Measurements from ENCODE around the gene EPN2.

The EPN2 gene

DNA sequence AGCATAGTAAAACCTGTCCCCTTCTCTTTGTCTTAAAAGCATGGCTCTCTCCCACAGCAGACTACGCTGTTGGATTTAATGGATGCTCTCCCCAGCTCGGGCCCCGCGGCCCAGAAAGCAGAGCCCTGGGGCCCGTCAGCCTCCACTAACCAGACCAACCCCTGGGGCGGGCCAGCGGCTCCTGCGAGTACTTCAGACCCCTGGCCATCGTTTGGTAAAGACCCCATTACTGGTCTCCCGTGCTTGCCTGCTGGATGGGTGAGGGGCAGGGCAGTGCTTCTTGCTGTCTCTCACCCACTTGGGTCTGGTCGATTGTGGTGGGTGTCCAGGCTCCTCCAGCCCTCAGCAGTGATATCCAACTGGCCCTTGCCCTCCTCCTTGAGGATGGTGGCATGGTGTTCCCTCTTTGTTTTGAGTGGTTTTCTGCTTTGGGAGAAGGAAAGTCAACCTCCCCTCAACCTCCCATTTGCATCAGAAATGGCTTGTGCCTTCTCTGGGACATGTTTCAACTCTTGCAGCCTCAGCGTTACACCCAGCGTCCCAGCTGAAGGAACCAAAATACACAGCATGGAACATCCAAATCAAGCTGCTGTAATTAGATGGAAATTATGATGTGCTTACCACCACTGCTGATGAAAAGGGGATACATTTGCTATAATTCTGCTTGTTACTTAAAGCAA is 76.0 kb downstream of the EPN2 start:
- no peak overlapping the region for H3K4me3 ChIP-seq (ENCODE audit: low read length)
- TF ChIP-seq, protein P1, sequence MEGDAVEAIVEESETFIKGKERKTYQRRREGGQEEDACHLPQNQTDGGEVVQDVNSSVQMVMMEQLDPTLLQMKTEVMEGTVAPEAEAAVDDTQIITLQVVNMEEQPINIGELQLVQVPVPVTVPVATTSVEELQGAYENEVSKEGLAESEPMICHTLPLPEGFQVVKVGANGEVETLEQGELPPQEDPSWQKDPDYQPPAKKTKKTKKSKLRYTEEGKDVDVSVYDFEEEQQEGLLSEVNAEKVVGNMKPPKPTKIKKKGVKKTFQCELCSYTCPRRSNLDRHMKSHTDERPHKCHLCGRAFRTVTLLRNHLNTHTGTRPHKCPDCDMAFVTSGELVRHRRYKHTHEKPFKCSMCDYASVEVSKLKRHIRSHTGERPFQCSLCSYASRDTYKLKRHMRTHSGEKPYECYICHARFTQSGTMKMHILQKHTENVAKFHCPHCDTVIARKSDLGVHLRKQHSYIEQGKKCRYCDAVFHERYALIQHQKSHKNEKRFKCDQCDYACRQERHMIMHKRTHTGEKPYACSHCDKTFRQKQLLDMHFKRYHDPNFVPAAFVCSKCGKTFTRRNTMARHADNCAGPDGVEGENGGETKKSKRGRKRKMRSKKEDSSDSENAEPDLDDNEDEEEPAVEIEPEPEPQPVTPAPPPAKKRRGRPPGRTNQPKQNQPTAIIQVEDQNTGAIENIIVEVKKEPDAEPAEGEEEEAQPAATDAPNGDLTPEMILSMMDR (conservative IDR thresholded peaks at IDR 0.05; ENCODE audit: low read depth, low read length): no peak
- no peak for DNase-seq (ENCODE audit: low read depth)

DNA sequence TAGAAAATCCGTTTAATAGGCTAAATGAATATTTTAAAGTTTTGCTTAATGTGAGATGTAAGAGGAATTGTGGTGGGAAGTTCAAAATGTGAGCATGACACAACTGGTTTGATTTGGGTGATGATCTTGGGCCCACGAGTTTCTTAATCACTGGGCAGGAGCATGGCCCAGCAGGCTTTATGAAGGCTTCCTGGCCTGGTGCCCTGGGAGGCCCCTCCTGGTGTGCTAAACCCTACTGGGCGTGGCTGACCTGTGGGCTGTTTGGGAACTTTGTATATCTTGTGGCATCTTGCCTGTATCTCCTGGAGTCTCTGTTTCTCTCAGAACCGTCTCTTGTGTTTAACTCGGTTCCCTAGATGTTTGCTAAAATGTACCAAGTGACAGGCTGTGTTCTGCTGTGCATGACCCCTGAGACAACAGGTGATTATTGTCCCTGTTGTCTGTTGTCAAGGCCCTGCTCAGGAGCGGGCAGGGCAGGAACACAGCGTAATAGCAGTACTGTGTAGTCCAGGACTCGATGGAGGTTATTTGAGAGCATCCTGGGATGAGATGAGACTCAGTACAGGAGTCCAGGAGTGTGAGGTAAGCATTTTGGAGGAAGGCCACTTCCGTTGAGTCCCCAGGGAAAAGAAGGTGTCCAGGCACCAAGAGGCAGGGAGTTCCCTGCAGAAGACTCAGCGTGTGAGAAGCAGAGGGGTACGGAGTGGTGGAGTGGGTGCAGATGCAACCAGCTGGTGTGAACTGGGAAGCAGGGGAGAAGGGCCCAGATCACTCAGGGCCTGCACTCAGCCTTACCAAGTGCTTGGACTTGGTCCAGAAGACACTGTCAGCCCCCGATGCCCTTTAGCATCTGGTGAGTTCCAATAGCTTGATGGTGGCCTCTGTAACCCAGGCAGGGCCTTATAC is 76.8 kb downstream of the EPN2 start:
- H3K4me3 ChIP-seq (ENCODE audit: low read length): no peak overlapping the region
- no peak for DNase-seq (ENCODE audit: low read depth)
- TF ChIP-seq, protein P1 (conservative IDR thresholded peaks at IDR 0.05; ENCODE audit: low read depth, low read length): no peak

DNA sequence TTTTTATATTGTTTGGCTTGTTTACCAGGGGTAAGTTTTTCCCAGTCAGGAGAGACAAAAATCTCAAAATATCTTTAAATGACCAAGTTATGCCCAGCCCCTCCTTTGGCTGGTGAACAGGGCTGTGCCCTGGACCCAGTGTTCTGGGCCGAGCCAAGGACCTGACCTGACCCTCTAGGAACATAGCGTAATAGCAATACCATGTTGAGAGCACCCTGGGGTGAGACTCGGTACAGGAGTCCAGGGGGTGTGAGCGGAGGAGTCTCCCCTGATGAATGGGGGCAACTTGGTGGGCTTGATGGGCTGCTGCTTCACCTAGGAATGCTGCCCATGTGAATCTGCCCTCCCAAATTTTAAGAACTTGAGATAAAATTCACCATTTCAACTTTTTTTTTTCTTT is 77.9 kb downstream of the EPN2 start:
- no peak overlapping the region for H3K4me3 ChIP-seq (ENCODE audit: low read length)
- TF ChIP-seq, protein P1 (conservative IDR thresholded peaks at IDR 0.05; ENCODE audit: low read depth, low read length): no peak
- no peak for DNase-seq (ENCODE audit: low read depth)

DNA sequence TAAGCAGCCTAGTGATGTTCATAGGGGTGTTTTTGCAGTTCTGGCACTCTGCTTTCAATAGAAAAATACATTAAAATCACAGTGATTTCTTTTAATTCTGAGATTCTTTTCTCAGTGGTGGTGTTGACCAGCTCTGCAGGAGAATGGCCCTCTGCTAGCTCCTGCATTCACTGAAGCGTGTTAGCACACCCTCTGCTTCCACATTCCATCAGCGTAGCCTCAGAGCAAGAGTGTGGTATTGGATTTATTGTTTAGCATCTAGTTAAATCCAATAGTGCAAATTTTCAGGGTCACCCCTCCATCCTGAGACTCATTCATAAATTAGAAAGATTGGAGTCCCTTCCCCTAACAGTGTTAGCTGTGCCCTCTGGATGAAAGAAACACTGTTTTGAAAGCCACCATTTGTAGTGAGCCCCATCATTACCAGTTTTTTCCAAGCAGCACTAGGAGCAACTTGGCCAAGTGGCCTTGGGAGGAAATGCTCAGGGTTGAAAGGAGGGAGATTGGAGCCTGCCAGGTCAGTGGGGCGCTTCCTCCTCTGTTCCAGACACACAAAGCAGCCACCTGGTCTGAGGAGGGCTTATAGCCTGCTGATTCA is 79.7 kb downstream of the EPN2 start:
- TF ChIP-seq, protein P1 (conservative IDR thresholded peaks at IDR 0.05; ENCODE audit: low read depth, low read length): no peak
- no peak for DNase-seq (ENCODE audit: low read depth)
- no peak overlapping the region for H3K4me3 ChIP-seq (ENCODE audit: low read length)

DNA sequence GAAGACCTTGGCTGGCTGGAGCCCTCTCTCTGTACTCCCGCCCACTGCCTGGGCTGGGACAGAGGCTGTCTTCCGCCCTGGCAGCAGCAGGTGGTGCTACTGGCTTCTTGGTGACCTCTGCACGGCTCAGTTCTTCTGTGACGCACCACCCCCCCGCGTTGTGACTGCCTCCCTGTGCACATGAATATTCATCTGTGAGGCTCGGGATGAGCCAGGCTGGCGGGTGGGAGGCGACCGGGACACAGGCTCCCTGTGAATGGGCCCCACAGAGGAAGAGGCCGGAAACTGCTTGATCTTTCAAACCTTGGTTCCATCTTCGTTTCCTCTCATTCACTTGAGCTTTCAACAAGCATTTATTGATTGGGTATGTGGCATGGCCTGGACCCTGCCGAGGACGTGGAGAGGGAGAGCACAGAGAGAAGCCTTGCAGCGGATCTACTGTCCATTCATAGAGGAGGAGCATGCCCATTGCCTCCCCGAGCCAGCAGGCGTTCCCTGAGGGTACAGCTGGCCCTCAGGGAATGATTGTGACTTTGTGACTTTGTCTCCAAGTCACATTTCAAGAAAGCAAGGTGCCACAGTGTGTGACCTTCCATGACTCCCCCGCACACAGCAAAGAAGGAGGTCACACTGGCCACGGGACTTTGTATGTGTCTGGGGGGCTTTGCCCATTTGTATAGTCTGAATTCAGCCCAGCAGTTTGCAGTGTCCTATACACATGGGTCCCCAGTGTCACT is 80.4 kb downstream of the EPN2 start:
- TF ChIP-seq, protein P1 (conservative IDR thresholded peaks at IDR 0.05; ENCODE audit: low read depth, low read length): peak; percentile 49
- H3K4me3 ChIP-seq (ENCODE audit: low read length): no peak overlapping the region
- DNase-seq (ENCODE audit: low read depth): peak; percentile 69

DNA sequence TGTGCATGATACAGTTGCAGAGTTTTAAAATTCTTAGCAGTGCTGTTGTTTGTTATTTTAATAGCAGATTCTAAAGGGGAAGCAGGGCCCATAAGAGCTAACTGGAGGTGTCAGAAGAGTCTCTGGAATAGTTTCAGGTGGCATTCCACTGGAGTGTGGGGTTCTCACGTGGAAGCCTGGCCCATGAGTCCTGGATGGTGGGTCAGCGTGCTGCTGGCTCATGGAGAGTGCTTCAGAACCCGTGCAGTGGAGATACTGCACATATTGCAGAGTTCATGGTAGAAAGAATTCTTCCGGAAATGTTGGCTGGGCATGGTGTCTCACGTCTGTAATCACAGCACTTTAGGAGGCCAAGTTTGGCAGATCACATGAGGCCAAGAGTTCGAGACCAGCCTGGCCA is 81.4 kb downstream of the EPN2 start:
- TF ChIP-seq, protein P1 (conservative IDR thresholded peaks at IDR 0.05; ENCODE audit: low read depth, low read length): no peak
- H3K4me3 ChIP-seq (ENCODE audit: low read length): no peak overlapping the region
- DNase-seq (ENCODE audit: low read depth): no peak
